IPS-18a (cell line): ENCODE measurements around the gene AOC1.

Source experiments
- H3K27ac ChIP-seq: one replicate; pipeline ENCODE4 v1.5.1; 2013; ENCODE audit warnings: low read length
- H3K27me3 ChIP-seq: one replicate; pipeline ENCODE4 v1.6.1; 2013; ENCODE audit warnings: mild to moderate bottlenecking, low read length; ENCODE audit not compliant: control insufficient read depth, insufficient read depth
- H3K36me3 ChIP-seq: one replicate; pipeline ENCODE4 v1.6.1; 2013; ENCODE audit warnings: low read depth, low read length; ENCODE audit not compliant: control insufficient read depth
- H3K4me1 ChIP-seq: one replicate; pipeline ENCODE4 v1.6.1; 2013; ENCODE audit warnings: low read depth, low read length; ENCODE audit not compliant: control insufficient read depth
- H3K4me3 ChIP-seq: one replicate; pipeline ENCODE4 v1.5.1; 2013; ENCODE audit warnings: low read length
- H3K9ac ChIP-seq: one replicate; pipeline ENCODE4 v1.6.1; 2013; ENCODE audit warnings: mild to moderate bottlenecking, low read length, moderate library complexity
- H3K9me3 ChIP-seq: one replicate; pipeline ENCODE4 v1.6.1; 2013; ENCODE audit warnings: low read depth, low read length; ENCODE audit not compliant: control insufficient read depth

The AOC1 gene

GRCh38 chr7:150823043-150823442, 29.3 kb upstream of the AOC1 start:
- Histone ChIP-seq H3K4me1 (peaks cover 7% of the 10 kb centered on the region), H3K9me3 (no peaks in the 10 kb centered on the region), H3K36me3 (no peaks in the 10 kb centered on the region), H3K9ac (no peak overlapping the region), H3K27me3 (no peaks in the 10 kb centered on the region), H3K4me3 (no peak overlapping the region), H3K27ac (no peak overlapping the region)

GRCh38 chr7:150823484-150824126, 28.7 kb upstream of the AOC1 start:
- Histone ChIP-seq H3K9me3 (no peaks in the 10 kb centered on the region), H3K9ac (no peak overlapping the region), H3K4me3 (no peak overlapping the region), H3K36me3 (no peaks in the 10 kb centered on the region), H3K27ac (no peak overlapping the region), H3K27me3 (no peaks in the 10 kb centered on the region), H3K4me1 (peaks cover 7% of the 10 kb centered on the region)

GRCh38 chr7:150824379-150825177, 27.7 kb upstream of the AOC1 start:
- Histone ChIP-seq H3K9ac (no peak overlapping the region), H3K9me3 (no peaks in the 10 kb centered on the region), H3K4me3 (no peak overlapping the region), H3K27ac (no peak overlapping the region), H3K4me1 (peaks cover 7% of the 10 kb centered on the region), H3K36me3 (no peaks in the 10 kb centered on the region), H3K27me3 (no peaks in the 10 kb centered on the region)

GRCh38 chr7:150826061-150826849, 26.1 kb upstream of the AOC1 start:
- H3K27ac ChIP-seq, result no peak overlapping the region
- no peaks in the 10 kb centered on the region for H3K9me3 ChIP-seq
- H3K4me3 ChIP-seq, result no peak overlapping the region
- H3K27me3 ChIP-seq, result no peaks in the 10 kb centered on the region
- no peaks in the 10 kb centered on the region for H3K4me1 ChIP-seq
- H3K36me3 ChIP-seq, result no peaks in the 10 kb centered on the region
- H3K9ac ChIP-seq, result no peak overlapping the region

- Histone ChIP-seq H3K27ac (no peak overlapping the region), H3K4me3 (no peak overlapping the region), H3K4me1 (no peaks in the 10 kb centered on the region), H3K36me3 (no peaks in the 10 kb centered on the region), H3K9ac (no peak overlapping the region), H3K27me3 (no peaks in the 10 kb centered on the region), H3K9me3 (no peaks in the 10 kb centered on the region)
Observed at GRCh38 chr7:150828384-150828783, 23.9 kb upstream of the AOC1 start.

- no peaks in the 10 kb centered on the region for H3K9me3 ChIP-seq
- H3K9ac ChIP-seq, result no peak overlapping the region
- no peaks in the 10 kb centered on the region for H3K27me3 ChIP-seq
- H3K4me1 ChIP-seq, result no peaks in the 10 kb centered on the region
- H3K4me3 ChIP-seq, result no peak overlapping the region
- H3K36me3 ChIP-seq, result no peaks in the 10 kb centered on the region
- H3K27ac ChIP-seq, result no peak overlapping the region
Observed at GRCh38 chr7:150829426-150829825, 22.9 kb upstream of the AOC1 start.

- no peak overlapping the region for H3K9ac ChIP-seq
- no peak overlapping the region for H3K4me3 ChIP-seq
- no peaks in the 10 kb centered on the region for H3K4me1 ChIP-seq
- H3K27me3 ChIP-seq, result no peaks in the 10 kb centered on the region
- H3K36me3 ChIP-seq, result no peaks in the 10 kb centered on the region
- H3K27ac ChIP-seq, result no peak overlapping the region
- no peaks in the 10 kb centered on the region for H3K9me3 ChIP-seq
Observed at GRCh38 chr7:150830937-150831336, 21.4 kb upstream of the AOC1 start.

GRCh38 chr7:150831851-150832250, 20.5 kb upstream of the AOC1 start:
- H3K27me3 ChIP-seq, result no peaks in the 10 kb centered on the region
- no peaks in the 10 kb centered on the region for H3K4me1 ChIP-seq
- no peaks in the 10 kb centered on the region for H3K9me3 ChIP-seq
- no peak overlapping the region for H3K9ac ChIP-seq
- H3K36me3 ChIP-seq, result no peaks in the 10 kb centered on the region
- H3K4me3 ChIP-seq, result no peak overlapping the region
- H3K27ac ChIP-seq, result no peak overlapping the region

- Histone ChIP-seq H3K9me3 (no peaks in the 10 kb centered on the region), H3K27me3 (no peaks in the 10 kb centered on the region), H3K4me3 (no peak overlapping the region), H3K9ac (no peak overlapping the region), H3K4me1 (no peaks in the 10 kb centered on the region), H3K36me3 (no peaks in the 10 kb centered on the region), H3K27ac (no peak overlapping the region)
Observed at GRCh38 chr7:150835019-150835418, 17.3 kb upstream of the AOC1 start.

GRCh38 chr7:150835702-150836280, 16.5 kb upstream of the AOC1 start:
- H3K4me3 ChIP-seq, result no peak overlapping the region
- H3K27me3 ChIP-seq, result no peaks in the 10 kb centered on the region
- no peak overlapping the region for H3K9ac ChIP-seq
- no peaks in the 10 kb centered on the region for H3K9me3 ChIP-seq
- H3K36me3 ChIP-seq, result no peaks in the 10 kb centered on the region
- H3K27ac ChIP-seq, result no peak overlapping the region
- H3K4me1 ChIP-seq, result no peaks in the 10 kb centered on the region

- H3K36me3 ChIP-seq, result no peaks in the 10 kb centered on the region
- no peaks in the 10 kb centered on the region for H3K27me3 ChIP-seq
- H3K4me3 ChIP-seq, result no peak overlapping the region
Observed at GRCh38 chr7:150838965-150839650, 13.2 kb upstream of the AOC1 start.

More at GRCh38 chr7:150838965-150839650, 13.2 kb upstream of the AOC1 start:
- Histone ChIP-seq H3K4me1 (no peaks in the 10 kb centered on the region), H3K27ac (no peak overlapping the region), H3K9me3 (no peaks in the 10 kb centered on the region), H3K9ac (no peak overlapping the region)
